IPS DF 4.7 (cell line): ENCODE results near the gene RALGPS1.

ENCODE experiments used
- DNase-seq: peaks from one replicate; pipeline ENCODE4 v3.0.0-alpha.2; 2013; ENCODE audit warnings: low spot score; ENCODE audit errors: extremely low read depth

Gene RALGPS1

DNA sequence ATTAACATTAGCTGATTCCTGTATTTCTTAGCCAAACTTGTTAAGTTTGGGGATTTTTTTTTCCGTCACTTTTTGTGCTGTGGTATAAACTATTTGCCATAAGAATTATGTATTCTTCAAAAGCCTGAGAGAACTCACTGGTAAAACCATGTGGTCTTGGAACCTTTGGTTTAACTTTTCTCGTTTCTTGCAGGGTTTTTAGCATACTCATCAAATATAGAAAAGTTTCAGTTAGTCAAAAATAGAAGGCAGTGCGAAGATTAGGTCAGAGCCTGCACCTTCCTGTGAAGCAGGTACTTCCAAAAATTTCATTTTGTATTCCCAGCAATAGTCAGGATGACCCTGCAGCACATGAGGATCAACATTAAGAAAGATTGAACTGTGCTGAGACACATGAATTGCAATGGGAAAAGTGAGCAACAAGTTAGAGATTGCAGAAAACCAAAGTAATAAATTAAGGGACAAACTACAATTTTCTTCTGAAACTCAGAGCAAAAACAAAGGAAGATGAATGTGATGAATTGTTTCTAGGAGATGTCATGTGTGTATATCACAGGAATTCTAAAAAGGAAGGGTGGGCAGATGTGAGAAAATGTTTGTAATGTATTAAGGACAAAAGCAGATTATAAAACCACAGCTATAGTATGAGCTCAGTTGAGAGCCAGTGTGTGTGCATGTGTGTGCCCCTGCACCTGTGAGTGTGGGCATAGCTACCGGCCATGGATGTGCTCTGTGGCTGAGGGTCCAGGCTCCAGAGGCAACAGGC is 105.6 kb downstream of the RALGPS1 start:
- DNase-seq = no peak

DNA sequence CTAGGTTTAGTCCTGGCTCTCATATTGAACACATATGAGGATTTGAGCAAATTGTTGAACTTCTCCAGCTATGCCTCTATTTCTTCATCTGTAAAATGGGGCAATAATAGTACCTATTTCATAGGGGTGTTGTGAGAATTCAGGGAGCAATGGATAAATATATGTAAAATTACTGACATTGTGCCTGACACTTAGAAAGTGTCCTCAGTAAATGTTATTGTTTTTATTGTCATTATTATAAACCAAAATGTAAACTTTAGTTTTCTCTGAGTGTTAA is 106.2 kb downstream of the RALGPS1 start:
- no peak for DNase-seq

DNA sequence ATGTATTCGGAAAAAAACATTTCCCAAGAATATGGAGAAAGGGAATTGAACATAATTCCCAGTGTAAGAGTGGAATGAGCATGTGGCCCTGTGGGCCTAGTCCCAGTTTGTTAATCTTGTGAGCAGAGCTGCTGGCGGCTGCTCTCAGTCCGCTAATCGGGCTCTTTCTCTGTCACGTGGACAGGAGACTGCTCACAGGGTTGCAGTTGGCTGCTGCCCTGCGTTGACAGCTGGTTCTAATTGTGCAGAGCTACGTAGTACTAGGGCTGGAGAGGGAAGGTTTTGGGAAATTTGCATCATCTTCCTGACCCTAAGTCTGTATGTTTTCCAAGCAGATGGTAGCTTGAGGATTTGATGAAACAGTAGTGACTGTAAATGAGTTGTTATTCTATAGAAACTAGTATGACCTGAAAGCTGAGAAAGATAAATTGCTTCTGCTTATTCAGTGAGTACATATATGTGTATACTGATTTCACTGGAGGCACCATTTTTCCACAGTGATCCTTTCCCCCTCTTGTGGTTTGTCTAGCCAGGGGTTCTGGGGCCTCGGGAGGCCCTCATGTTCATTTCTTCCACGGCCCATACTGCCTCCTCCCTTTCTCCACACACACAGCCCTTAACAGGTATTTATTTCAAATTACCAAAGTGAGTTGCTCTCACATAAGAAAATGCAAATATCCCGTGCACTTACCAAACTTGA is 107.2 kb downstream of the RALGPS1 start:
- DNase-seq = no peak

GRCh38 chr9:127022913-127023660 is 108.5 kb downstream of the RALGPS1 start:
- DNase-seq = no peak

- DNase-seq = no peak
Measured at GRCh38 chr9:127025042-127025441, 110.5 kb downstream of the RALGPS1 start.

DNA sequence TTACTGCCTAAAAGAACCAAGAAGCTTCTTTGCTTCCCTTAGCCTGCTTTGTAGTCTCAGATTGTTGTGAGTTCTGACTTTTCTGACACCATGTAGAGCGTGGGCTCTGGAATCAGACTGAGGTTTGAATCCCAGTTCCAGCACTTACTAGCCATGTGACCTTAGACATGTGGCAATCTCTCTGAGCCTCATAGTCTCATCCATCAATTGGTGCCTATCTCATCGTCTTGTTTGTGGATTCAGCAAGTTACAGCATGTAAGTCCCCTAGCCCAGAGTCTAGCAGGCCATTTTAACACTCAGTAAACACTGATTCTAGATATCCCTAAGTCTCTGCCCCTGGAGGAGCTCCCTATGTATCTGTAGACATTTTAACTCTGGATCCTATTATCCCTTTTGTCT is 113.1 kb downstream of the RALGPS1 start:
- no peak for DNase-seq

- no peak for DNase-seq
Measured at GRCh38 chr9:127029548-127029947, 115.0 kb downstream of the RALGPS1 start.

DNA sequence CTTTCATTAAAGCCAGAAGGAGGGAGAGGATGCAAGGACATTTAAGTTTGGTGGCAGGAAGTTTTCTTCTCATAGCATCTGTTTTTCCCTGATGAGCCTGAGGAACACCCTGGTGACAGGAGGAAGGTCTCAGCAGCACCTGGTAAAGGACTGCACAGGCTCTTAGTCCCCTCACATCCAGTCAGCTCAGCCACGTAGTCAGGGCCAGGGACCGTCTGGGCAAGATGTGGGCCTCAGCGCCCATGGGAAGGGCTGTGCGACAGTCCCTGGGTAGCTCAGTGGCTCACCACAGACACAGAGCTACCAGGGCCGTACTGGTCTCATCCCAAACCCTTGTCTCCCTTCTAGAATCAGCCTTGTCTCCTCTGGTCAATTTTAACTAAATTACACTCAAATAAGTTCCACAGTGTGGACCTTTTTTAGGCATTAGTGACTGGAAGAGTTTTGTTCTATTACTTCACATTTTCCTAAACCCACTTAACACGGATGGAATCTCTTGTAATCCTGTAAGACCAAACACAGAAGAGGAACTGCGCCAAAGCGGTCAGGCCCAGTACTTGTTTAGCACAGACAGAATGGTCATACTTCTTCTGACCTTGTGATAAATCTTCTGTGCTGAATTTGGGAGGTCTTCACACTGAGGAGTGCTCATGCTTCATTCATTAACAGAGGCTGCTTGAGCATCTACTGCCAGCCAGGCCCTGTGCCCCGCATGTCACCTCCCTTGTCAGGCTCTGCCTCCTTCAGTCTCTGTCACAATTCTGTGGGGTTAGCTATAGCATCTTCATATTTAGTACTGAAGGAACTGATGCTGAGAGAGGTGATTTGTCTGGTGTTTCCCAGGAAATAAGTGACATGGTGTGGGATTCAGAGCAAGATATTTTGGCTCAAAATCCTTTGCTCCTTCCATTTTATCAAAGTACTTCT is 116.5 kb downstream of the RALGPS1 start:
- no peak for DNase-seq

DNA sequence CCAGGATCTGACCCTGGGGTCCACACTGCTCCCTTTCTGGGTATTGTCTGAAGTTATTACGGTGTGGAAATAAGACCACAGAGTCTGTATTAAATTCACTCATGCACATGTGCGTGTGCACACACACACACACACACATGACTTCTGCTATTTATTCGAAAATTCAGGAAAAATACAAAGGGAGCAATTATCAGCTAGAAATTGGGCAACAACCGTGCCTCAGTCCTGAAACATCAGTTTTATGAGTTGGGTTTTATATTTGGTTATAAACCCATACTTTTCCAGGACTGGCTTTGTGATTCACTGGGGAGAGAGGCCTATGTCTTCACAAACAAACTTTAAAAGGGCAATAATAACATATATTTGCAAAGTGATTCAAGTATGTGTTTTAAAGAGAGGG is 117.7 kb downstream of the RALGPS1 start:
- no peak for DNase-seq

DNA sequence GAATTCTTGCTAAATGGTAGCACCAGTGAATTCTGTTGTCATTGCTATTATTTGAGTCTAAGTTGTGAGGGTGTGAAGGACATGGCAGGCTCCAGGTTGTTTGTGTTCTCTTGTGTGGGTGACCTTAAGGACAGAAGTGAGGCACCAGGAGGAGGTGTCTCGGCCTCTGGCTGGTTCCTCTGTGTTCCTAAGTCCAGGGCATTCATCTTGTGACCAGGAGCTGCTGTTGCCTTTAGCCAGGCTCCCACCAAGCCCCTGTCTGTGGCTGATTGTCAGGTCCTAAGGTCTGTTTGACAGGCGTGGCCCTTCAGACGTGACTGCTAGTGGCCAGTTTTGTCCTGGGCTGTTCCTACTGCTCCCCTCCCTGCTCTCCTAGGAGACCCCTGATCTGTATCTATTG is 118.5 kb downstream of the RALGPS1 start:
- DNase-seq = no peak

DNA sequence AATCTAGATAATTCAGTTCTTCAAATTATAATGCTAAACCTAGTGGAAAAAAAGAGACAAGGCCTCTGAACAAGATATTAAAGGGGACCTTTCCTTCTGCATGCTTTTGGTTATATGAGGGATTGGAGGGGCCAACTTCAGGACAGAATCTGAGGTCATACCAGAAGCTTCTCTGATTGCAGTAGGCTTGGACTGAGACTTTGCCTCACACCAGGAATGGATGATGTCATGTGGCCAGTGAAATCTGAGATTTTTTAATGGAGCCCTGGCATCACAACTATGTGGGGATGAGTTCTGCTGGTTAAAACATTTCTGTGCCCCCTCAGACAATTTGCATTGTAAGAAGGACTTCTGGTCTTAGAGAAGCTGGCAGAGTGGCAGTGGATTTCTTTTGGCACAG is 119.2 kb downstream of the RALGPS1 start:
- DNase-seq = no peak

GRCh38 chr9:127034691-127035090 is 120.1 kb downstream of the RALGPS1 start:
- no peak for DNase-seq

DNA sequence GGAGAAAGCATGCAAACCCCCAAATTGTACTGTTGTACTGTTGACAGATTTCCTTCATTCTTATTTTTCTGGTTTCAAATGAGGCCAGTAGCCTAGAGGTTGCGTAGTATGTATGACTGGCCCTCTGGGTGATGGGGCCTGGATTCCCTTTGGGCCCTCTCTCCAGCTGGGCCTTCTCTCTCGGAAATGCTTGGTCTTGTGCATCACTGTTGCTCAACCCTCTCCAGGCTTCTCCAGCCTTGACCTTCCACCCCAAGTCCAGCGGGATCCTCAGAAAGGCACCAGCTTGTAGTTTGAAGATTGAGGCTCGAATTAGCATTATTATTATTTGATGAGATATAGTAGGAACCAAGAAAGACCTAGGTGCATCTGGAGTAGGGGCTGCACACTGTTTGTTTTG is 120.8 kb downstream of the RALGPS1 start:
- no peak for DNase-seq

- DNase-seq = no peak
Measured at GRCh38 chr9:127035948-127036347, 121.4 kb downstream of the RALGPS1 start.

GRCh38 chr9:127036437-127036836 is 121.9 kb downstream of the RALGPS1 start:
- no peak for DNase-seq

- no peak for DNase-seq
Measured at GRCh38 chr9:127038531-127038930, 123.9 kb downstream of the RALGPS1 start.

GRCh38 chr9:127039492-127039891 is 124.9 kb downstream of the RALGPS1 start:
- DNase-seq = no peak

DNA sequence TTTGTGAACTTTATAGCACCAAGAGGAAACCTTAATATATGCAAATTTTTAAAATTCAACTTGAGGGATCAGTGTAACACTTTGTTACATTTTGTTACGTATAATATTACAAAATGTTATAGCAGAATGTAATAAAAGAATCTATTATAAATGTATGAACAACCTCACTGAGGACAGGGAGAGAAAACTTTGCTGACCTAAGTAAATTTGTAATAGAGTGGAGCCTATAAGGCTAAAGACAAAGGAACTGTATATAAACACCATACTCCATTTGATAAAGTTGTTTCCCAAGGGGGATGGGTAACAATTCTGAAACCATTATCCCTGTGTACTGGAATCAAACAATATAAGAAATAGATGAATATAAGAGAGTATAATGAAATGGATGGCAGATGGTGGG is 130.6 kb downstream of the RALGPS1 start:
- no peak for DNase-seq

DNA sequence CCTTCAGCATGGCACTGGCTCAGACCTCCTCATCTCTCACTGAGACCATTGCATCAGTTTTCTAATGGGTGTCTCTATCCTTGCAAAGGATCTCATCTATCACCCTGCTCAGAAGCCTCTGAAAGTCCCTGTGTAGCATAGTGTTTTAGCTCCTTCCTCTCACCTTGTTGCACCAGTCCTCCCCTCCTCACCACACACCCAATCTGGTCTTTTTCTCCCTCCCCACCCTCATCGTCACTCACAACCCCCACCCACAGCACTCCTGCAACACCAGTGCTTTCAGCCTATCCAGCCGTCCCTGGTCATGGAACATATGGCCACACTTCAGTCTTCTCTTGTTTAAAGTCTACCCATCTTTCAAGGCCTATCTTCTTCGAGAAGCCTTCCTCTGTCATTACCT is 133.4 kb downstream of the RALGPS1 start:
- DNase-seq = no peak

GRCh38 chr9:127049044-127049443 is 134.5 kb downstream of the RALGPS1 start:
- no peak for DNase-seq

GRCh38 chr9:127049581-127049980 is 135.0 kb downstream of the RALGPS1 start:
- no peak for DNase-seq

DNA sequence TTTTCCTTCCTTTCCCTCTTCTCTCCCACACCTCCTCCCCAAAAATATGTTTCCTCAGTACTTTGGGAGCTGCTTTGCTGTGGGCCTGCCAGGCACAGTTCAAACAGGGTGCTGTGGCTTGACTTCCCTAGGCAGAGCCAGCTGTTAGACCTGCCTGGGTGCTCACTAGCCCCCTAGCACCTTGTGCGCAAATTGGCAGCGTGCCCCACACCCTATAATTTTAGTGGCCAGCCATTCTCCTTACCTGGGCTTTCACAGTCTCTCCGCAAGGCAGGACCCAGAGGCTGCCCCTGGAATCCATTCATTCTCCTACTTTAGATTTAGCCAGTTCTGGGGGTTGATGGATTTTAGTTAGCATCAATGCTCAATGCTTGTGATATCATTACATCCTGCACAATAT is 135.6 kb downstream of the RALGPS1 start:
- DNase-seq = no peak
